Measurements from ENCODE around the gene ANKRD60. TPM values are rescaled to one million over a fixed set of nuclear protein-coding genes. Genes with fewer than 3 reads are reported as not detected.

ANKRD60 gene
- polyA plus RNA-seq, 2 of the 4 experiments (the other 2 are of a cell fraction): not detected

- TF ChIP-seq REST (IDR thresholded peaks at IDR 0.05): no peak
- no peak for TF ChIP-seq HES2 (IDR thresholded peaks at IDR 0.05)
Observed at GRCh38 chr20:58216334-58216733, 12.1 kb downstream of the ANKRD60 start (continued).

GRCh38 chr20:58215116-58215515 is 13.3 kb downstream of the ANKRD60 start:
- H3K9me3 ChIP-seq: peaks cover 26% of the 10 kb centered on the region
- no peak for ATAC-seq
- no peak overlapping the region for H3K27ac ChIP-seq
- ChIA-PET CTCF (interaction anchor here (0.9 to 7.0 kb wide), 4 partner anchors 22 to 702 kb away, joined by 3 to 56 read pairs (median 5); no protein-coding TSS in a partner anchor), POLR2A (no interaction called here)
- no peak for DNase-seq (ENCODE audit: low read depth in 1 of 2, low spot score in 1 of 2)
- FAIRE-seq: no peak
- no peak for TF ChIP-seq HOXB13 (CRISPR knock-in tag; IDR thresholded peaks at IDR 0.05; ENCODE audit: low read depth)
- no peak for TF ChIP-seq MAFK (IDR thresholded peaks at IDR 0.05; ENCODE audit: partially characterized antibody)
- TF ChIP-seq PHF8 (IDR thresholded peaks at IDR 0.05; ENCODE audit: borderline replicate concordance, low read depth): no peak
- no peaks in the 10 kb centered on the region for H3K4me1 ChIP-seq
- WGBS (ENCODE audit: missing lambda C conversion rate): 68% methylated on average over 6 of the region's 6 CpGs
- no peak overlapping the region for H3K4me3 ChIP-seq
- H3K4me2 ChIP-seq: no peak overlapping the region

- TF ChIP-seq FOSL2 (IDR thresholded peaks at IDR 0.05) (no peak), FOSL2 (CRISPR knock-in tag; IDR thresholded peaks at IDR 0.05) (no peak), CBX8 (IDR thresholded peaks at IDR 0.05) (no peak), HEYL (CRISPR knock-in tag; IDR thresholded peaks at IDR 0.05) (no peak), TP53 (CRISPR knock-in tag; IDR thresholded peaks at IDR 0.05) (no peak), HOXA7 (CRISPR knock-in tag; IDR thresholded peaks at IDR 0.05) (no peak), RAD21 (conservative IDR thresholded peaks at IDR 0.05 in 1 of 2, IDR thresholded peaks at IDR 0.05 in 1 of 2) (no peak), PBX3 (IDR thresholded peaks at IDR 0.05) (no peak), HDAC2 (IDR thresholded peaks at IDR 0.05) (no peak), EP300 (IDR thresholded peaks at IDR 0.05) (no peak)
- WGBS (ENCODE audit: missing lambda C conversion rate): 82% methylated on average over 8 of the region's 8 CpGs
- ATAC-seq: no peak
Observed at GRCh38 chr20:58214310-58214709, 14.1 kb downstream of the ANKRD60 start.

GRCh38 chr20:58213716-58214115 is 14.7 kb downstream of the ANKRD60 start:
- H3K9me3 ChIP-seq: peaks cover 13% of the 10 kb centered on the region
- 0 out of 3 replicates have a peak, but pooled peaks cover 3% of the 10 kb centered on the region for H3K4me1 ChIP-seq
- ChIA-PET POLR2A (no interaction called here), CTCF (interaction anchor here (3.8 to 8.7 kb wide), 5 partner anchors 9 to 705 kb away, joined by 30 to 324 read pairs (median 56); partner anchors contain the start of gene ZBP1)
- WGBS (ENCODE audit: missing lambda C conversion rate): 72% methylated on average over 5 of the region's 5 CpGs
- H3K4me3 ChIP-seq: no peak overlapping the region
- ATAC-seq (no peak), FAIRE-seq (no peak), DNase-seq (ENCODE audit: low read depth in 1 of 2, low spot score in 1 of 2) (no peak)
- H3K4me2 ChIP-seq: no peak overlapping the region; the same call in 2 of the 3 replicates
- H3K27ac ChIP-seq: no peak overlapping the region
- TF ChIP-seq KDM5A (IDR thresholded peaks at IDR 0.05) (no peak), CHD2 (IDR thresholded peaks at IDR 0.05; ENCODE audit: low read length, partially characterized antibody) (no peak), CBX8 (IDR thresholded peaks at IDR 0.05) (no peak), GATA3 (IDR thresholded peaks at IDR 0.05; ENCODE audit: borderline replicate concordance) (no peak), RARB (CRISPR knock-in tag; IDR thresholded peaks at IDR 0.05) (no peak), NPAS2 (CRISPR knock-in tag; IDR thresholded peaks at IDR 0.05; ENCODE audit: borderline replicate concordance) (no peak)

More at GRCh38 chr20:58214310-58214709, 14.1 kb downstream of the ANKRD60 start:
- 0 out of 3 replicates have a peak, but pooled peaks cover 3% of the 10 kb centered on the region for H3K4me1 ChIP-seq
- peaks cover 18% of the 10 kb centered on the region for H3K9me3 ChIP-seq
- H3K27ac ChIP-seq: no peak overlapping the region
- no peak overlapping the region for H3K4me2 ChIP-seq
- DNase-seq (ENCODE audit: low read depth in 1 of 2, low spot score in 1 of 2) (no peak), FAIRE-seq (no peak)
- H3K4me3 ChIP-seq: no peak overlapping the region
- ChIA-PET POLR2A (no interaction called here), CTCF (interaction anchor here (0.6 to 7.0 kb wide), 2 partner anchors 604 to 618 kb away, joined by 3 to 56 read pairs; no protein-coding TSS in a partner anchor)

Measured in A549 (cell line).